C4-2B (cell line): ENCODE results near the gene KDM3B.

ENCODE experiments used
- H3K27ac ChIP-seq: fragments of 450-650 bp; 2 replicates; pipeline ENCODE4 v1.5.1; 2017
- ZFX ChIP-seq: fragments of 450-650 bp; IDR thresholded peaks from 2 replicates; pipeline ENCODE4 v1.6.1; 2017
- TF ChIP-seq, protein P1 (sequence below): fragments of 450-650 bp; conservative IDR thresholded peaks from 2 replicates; pipeline ENCODE4 v1.5.1; 2017; ENCODE audit warnings: mild to moderate bottlenecking

KDM3B gene

GRCh38 chr5:138461343-138462125 is 109.0 kb downstream of the KDM3B start:
- H3K27ac ChIP-seq: peak overlapping the region; percentile 15; the same call in 1 of the 2 replicates
- TF ChIP-seq ZFX: no peak
- TF ChIP-seq, protein P1, sequence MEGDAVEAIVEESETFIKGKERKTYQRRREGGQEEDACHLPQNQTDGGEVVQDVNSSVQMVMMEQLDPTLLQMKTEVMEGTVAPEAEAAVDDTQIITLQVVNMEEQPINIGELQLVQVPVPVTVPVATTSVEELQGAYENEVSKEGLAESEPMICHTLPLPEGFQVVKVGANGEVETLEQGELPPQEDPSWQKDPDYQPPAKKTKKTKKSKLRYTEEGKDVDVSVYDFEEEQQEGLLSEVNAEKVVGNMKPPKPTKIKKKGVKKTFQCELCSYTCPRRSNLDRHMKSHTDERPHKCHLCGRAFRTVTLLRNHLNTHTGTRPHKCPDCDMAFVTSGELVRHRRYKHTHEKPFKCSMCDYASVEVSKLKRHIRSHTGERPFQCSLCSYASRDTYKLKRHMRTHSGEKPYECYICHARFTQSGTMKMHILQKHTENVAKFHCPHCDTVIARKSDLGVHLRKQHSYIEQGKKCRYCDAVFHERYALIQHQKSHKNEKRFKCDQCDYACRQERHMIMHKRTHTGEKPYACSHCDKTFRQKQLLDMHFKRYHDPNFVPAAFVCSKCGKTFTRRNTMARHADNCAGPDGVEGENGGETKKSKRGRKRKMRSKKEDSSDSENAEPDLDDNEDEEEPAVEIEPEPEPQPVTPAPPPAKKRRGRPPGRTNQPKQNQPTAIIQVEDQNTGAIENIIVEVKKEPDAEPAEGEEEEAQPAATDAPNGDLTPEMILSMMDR: no peak; the same call in 1 of the 2 replicates

DNA sequence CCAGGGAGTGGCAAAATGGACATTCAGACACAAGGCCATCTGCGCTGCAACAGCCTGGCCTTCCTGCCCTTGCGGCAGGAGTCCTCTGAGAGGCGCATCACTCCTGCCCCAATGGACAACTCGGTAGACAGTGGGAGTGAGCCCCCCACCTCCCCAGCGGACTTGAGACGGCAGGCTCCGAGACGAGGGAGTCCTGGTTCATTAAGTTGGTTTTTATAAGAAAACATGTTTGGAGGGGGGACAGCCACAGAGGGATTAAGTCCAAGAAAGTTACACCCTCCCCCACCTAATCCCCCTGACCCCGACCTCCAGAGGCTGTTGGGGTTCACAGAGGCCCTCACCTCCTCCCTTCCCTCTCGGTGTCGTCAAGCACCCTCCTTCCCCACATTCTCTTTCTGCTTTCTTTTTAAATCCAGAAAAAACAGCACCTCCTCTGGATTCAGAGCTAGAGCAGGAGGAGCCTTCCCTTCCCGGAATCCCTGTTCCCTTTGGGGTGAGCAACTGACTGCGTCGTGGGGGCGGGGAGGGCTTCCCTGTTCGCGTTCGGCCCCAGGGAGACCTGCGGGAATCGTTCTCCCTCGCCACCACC is 111.0 kb downstream of the KDM3B start:
- H3K27ac ChIP-seq: peak overlapping the region; percentile 89
- TF ChIP-seq, protein P1: no peak
- no peak for TF ChIP-seq ZFX

GRCh38 chr5:138464008-138464387 is 111.5 kb downstream of the KDM3B start:
- H3K27ac ChIP-seq: peak overlapping the region; percentile 89
- TF ChIP-seq ZFX: no peak
- TF ChIP-seq, protein P1: peak; percentile 99

DNA sequence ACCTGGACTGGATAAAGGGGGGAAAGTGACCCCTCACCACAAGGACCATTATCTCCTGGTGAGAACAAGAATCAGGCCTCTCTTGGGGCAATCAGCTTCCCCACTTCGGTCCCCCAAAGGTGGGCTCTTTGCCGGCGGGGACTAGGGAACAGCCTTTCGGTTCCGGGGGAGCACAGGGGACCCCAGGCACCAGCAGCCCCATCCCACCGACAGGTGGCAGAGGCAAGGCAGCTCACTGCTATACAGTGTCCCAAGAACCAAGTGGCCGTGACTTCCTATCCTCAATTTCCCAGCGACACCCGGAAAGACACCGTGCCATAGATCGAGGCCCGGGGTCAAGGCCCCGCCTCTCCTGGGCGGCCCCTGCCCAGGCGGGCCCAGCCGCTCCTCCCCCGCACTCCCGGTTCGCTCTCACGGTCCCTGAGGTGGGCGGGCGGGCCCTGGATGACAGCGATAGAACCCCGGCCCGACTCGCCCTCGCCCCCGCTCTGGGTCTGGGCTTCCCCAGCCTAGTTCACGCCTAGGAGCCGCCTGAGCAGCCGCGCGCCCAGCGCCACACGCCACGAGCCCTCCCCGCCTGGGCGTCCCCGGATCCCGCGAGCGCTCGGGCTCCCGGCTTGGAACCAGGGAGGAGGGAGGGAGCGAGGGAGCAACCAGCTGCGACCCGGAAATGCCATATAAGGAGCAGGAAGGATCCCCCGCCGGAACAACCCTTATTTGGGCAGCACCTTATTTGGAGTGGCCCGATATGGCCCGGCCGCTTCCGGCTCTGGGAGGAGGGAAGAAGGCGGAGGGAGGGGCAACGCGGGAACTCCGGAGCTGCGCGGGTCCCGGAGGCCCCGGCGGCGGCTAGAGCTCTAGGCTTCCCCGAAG is 112.1 kb downstream of the KDM3B start:
- H3K27ac ChIP-seq: peak overlapping the region; percentile 89
- TF ChIP-seq, protein P1: peak; percentile 88
- no peak; the same call in 1 of the 2 replicates for TF ChIP-seq ZFX

DNA sequence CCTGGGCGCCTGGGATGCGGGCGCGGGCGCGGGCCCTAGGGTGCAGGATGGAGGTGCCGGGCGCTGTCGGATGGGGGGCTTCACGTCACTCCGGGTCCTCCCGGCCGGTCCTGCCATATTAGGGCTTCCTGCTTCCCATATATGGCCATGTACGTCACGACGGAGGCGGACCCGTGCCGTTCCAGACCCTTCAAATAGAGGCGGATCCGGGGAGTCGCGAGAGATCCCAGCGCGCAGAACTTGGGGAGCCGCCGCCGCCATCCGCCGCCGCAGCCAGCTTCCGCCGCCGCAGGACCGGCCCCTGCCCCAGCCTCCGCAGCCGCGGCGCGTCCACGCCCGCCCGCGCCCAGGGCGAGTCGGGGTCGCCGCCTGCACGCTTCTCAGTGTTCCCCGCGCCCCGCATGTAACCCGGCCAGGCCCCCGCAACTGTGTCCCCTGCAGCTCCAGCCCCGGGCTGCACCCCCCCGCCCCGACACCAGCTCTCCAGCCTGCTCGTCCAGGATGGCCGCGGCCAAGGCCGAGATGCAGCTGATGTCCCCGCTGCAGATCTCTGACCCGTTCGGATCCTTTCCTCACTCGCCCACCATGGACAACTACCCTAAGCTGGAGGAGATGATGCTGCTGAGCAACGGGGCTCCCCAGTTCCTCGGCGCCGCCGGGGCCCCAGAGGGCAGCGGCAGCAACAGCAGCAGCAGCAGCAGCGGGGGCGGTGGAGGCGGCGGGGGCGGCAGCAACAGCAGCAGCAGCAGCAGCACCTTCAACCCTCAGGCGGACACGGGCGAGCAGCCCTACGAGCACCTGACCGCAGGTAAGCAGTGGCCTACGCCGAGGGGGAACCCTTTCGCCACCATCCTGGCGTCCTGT is 113.0 kb downstream of the KDM3B start, which contains the start of gene EGR1:
Gene EGR1, plus strand, starts transcription at position 219 of the 864 bp plus-strand sequence. Its CDS starts 283 bp downstream, at position 502.
- no peak for TF ChIP-seq ZFX
- TF ChIP-seq, protein P1: no peak; the same call in 1 of the 2 replicates
- H3K27ac ChIP-seq: peak within 1 kb of the TSS; percentile 89

GRCh38 chr5:138466125-138466899 is 113.8 kb downstream of the KDM3B start:
- TF ChIP-seq, protein P1: no peak
- TF ChIP-seq ZFX: no peak
- no peak overlapping the region; the same call in 1 of the 2 replicates for H3K27ac ChIP-seq
